ENCODE results near the gene FAXC.

Gene FAXC

DNA sequence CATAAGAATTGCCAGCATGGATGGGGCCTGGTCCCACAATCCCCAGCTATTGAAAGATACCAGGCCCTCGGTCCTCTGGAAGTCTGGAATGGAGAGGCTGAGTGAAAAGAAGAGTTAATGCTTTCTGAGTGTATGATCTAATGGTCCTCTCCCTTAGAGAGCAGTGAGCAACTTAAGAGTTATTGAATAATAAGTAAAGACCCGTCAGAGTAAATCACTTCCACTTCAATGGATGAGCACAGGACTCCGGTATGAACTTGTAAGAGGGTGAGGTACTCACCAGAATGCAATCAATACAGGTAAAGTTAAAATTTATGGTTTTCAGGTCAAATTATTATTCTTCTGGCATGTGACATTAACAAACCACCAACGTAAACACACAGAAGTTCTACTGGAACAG, 39.9 kb downstream of the FAXC start:
- H3K36me3 ChIP-seq (ENCODE audit: control insufficient read depth, insufficient read depth, low read length), result peaks cover 7% of the 10 kb centered on the region; the same call in 1 of the 2 replicates
- H3K27me3 ChIP-seq (ENCODE audit: control insufficient read depth, insufficient read depth, low read length), result no peaks in the 10 kb centered on the region
- peaks cover 11% of the 10 kb centered on the region for H3K4me1 ChIP-seq (ENCODE audit: control insufficient read depth, insufficient read depth, low read length)
- H3K4me3 ChIP-seq (ENCODE audit: low read depth, low read length), result no peak overlapping the region
- H3K27ac ChIP-seq (ENCODE audit: low read depth, low read length), result no peak overlapping the region
- no peak overlapping the region for H3K9ac ChIP-seq (ENCODE audit: low read length)
- H3K9me3 ChIP-seq (ENCODE audit: control insufficient read depth, insufficient read depth, low read depth, low read length), result no peaks in the 10 kb centered on the region

DNA sequence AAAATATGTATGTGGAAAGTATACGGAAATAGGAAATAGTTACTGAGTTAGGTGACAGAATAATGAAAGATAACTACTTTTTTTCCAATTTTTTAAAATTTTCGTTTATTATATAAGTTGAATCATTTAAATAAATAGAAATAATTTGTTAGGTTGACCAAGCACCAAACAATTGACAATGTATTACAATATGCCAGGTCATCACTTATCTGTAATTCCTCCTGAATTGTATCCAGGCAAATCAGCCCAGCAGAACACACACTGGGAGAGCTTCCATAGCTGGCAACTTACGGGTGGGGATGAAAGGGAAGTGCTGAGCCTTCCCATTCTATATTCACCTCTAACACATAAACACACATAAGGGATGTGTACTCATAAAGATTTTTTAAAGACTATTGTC, 40.7 kb downstream of the FAXC start:
- H3K27me3 ChIP-seq (ENCODE audit: control insufficient read depth, insufficient read depth, low read length), result no peaks in the 10 kb centered on the region
- no peak overlapping the region for H3K9ac ChIP-seq (ENCODE audit: low read length)
- H3K27ac ChIP-seq (ENCODE audit: low read depth, low read length), result no peak overlapping the region
- H3K4me1 ChIP-seq (ENCODE audit: control insufficient read depth, insufficient read depth, low read length), result peaks cover 11% of the 10 kb centered on the region
- no peaks in the 10 kb centered on the region for H3K9me3 ChIP-seq (ENCODE audit: control insufficient read depth, insufficient read depth, low read depth, low read length)
- no peak overlapping the region for H3K4me3 ChIP-seq (ENCODE audit: low read depth, low read length)
- H3K36me3 ChIP-seq (ENCODE audit: control insufficient read depth, insufficient read depth, low read length), result peaks cover 7% of the 10 kb centered on the region; the same call in 1 of the 2 replicates

DNA sequence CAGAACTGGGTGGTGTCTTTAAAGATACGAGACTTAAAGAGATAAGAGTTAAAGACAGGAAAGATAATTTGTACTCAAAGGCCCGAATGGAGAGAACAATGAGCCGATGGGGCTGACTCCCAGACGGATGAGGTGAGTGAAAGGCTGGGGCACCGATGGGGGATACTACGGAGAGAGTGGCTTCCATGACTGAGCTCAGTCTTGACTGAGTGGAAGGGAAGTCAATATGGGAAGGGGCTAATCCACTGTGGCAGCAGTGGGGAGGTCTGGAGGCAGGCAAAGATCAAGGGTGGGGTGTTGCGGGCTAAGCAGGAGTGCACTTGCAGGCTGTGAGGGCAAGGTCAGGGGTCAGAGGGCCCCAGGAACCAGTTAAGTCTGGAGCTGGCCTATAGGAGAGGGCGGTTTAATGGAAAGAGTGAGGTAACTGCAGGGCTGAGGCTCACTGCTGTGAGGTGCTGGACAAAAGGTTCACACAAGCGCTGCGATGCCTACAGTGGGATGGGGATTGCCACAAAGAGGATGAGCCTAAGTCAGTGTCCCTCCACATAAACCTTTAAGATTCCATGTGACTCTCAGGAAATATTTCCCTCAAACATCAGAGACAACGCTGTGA, 42.1 kb downstream of the FAXC start:
- no peaks in the 10 kb centered on the region for H3K27me3 ChIP-seq (ENCODE audit: control insufficient read depth, insufficient read depth, low read length)
- peaks cover 11% of the 10 kb centered on the region for H3K4me1 ChIP-seq (ENCODE audit: control insufficient read depth, insufficient read depth, low read length)
- no peak overlapping the region for H3K9ac ChIP-seq (ENCODE audit: low read length)
- no peak overlapping the region for H3K27ac ChIP-seq (ENCODE audit: low read depth, low read length)
- peaks cover 7% of the 10 kb centered on the region; the same call in 1 of the 2 replicates for H3K36me3 ChIP-seq (ENCODE audit: control insufficient read depth, insufficient read depth, low read length)
- no peaks in the 10 kb centered on the region for H3K9me3 ChIP-seq (ENCODE audit: control insufficient read depth, insufficient read depth, low read depth, low read length)
- H3K4me3 ChIP-seq (ENCODE audit: low read depth, low read length), result no peak overlapping the region

DNA sequence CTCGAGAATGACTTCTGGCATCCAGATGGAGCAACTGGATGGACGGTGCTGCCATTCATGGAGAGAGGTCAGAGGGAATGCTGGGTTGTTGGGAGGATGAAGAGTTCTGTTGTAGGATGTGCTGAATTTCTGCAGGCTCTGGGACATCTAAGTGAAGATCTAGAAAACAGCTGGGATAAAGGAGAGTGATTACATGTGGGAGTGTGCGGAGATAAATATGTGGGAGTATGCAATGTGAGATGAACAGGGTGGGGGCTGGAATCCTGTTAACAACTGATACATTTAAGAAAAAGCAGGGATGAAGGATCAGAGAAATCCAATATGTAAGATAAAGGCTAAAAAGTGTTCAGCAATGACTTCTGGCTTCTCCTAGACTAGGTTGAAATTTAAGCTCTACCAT, 43.1 kb downstream of the FAXC start:
- Histone ChIP-seq H3K4me1 (ENCODE audit: control insufficient read depth, insufficient read depth, low read length) (peaks cover 11% of the 10 kb centered on the region), H3K9ac (ENCODE audit: low read length) (no peak overlapping the region), H3K9me3 (ENCODE audit: control insufficient read depth, insufficient read depth, low read depth, low read length) (no peaks in the 10 kb centered on the region), H3K36me3 (ENCODE audit: control insufficient read depth, insufficient read depth, low read length) (peaks cover 7% of the 10 kb centered on the region; the same call in 1 of the 2 replicates), H3K27me3 (ENCODE audit: control insufficient read depth, insufficient read depth, low read length) (no peaks in the 10 kb centered on the region), H3K27ac (ENCODE audit: low read depth, low read length) (no peak overlapping the region), H3K4me3 (ENCODE audit: low read depth, low read length) (no peak overlapping the region)

DNA sequence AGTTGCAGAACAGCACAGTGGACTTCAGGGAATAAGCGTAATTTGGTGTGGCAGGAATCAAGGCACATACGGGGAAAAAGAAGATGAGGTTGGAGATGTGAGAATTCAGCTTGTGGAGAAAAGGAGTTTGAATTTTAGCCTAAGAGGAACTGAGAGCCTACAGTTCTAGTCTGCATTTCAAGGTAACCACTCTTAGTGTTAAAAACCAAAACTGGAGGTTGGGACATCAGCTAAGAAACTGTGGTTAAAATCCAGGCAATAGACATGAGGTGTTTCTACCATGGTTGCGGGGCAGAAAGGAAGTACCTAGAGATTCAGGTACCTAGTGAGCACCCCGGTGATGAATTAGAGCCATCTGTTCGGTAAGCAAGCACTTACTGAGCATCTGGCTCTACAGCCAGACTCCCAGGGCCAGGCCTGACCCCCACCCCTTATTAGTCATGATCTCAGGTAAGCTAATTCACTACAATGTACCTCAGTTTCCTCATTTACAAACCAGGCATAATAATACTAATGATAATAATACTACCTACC, 44.4 kb downstream of the FAXC start:
- H3K9me3 ChIP-seq (ENCODE audit: control insufficient read depth, insufficient read depth, low read depth, low read length), result no peaks in the 10 kb centered on the region
- peaks cover 7% of the 10 kb centered on the region; the same call in 1 of the 2 replicates for H3K36me3 ChIP-seq (ENCODE audit: control insufficient read depth, insufficient read depth, low read length)
- H3K4me3 ChIP-seq (ENCODE audit: low read depth, low read length), result no peak overlapping the region
- peaks cover 11% of the 10 kb centered on the region for H3K4me1 ChIP-seq (ENCODE audit: control insufficient read depth, insufficient read depth, low read length)
- H3K27ac ChIP-seq (ENCODE audit: low read depth, low read length), result no peak overlapping the region
- no peaks in the 10 kb centered on the region for H3K27me3 ChIP-seq (ENCODE audit: control insufficient read depth, insufficient read depth, low read length)
- no peak overlapping the region for H3K9ac ChIP-seq (ENCODE audit: low read length)

DNA sequence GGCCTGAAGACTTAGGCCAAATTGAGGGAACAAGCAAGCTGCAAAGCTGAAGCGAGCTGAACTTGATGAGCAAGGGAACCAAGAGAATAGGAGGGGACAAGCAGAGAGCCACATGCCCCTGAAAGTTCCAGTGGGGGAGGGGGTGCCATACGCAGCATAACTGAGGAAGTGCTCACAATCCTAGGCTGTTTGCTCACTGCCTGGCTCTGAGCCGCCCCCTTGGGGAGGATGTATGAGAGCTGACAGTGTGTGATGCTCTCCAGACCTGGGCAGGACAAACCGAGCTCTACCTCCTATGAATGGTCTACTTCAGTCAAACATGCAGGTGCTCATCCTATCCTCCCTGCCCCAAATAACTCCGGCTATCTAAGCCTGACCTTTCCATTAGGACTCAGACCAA, 52.1 kb downstream of the FAXC start:
- Histone ChIP-seq H3K9ac (ENCODE audit: low read length) (no peak overlapping the region), H3K27me3 (ENCODE audit: control insufficient read depth, insufficient read depth, low read length) (no peaks in the 10 kb centered on the region), H3K4me1 (ENCODE audit: control insufficient read depth, insufficient read depth, low read length) (no peaks in the 10 kb centered on the region), H3K36me3 (ENCODE audit: control insufficient read depth, insufficient read depth, low read length) (peaks cover 9% of the 10 kb centered on the region; the same call in 1 of the 2 replicates), H3K27ac (ENCODE audit: low read depth, low read length) (no peak overlapping the region), H3K9me3 (ENCODE audit: control insufficient read depth, insufficient read depth, low read depth, low read length) (no peaks in the 10 kb centered on the region), H3K4me3 (ENCODE audit: low read depth, low read length) (no peak overlapping the region)

DNA sequence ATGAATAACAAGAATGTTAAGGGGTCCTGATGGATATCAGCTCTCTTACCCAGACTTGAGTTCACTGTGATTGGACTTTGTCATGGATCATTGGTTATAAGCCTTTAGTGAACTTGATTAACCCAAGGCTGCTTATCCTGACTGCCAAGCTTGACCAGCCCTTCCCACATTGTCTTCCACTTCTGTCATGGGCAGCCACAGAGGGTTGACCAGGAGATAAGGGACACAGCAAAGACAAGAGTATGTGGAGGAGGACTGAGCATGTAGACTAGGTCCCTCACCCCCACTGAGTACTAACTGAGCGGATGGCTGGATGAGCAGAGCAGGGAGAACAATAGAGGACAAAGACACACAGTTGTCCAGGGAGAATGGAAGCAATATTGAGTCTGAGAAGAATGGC, 52.5 kb downstream of the FAXC start:
- peaks cover 9% of the 10 kb centered on the region; the same call in 1 of the 2 replicates for H3K36me3 ChIP-seq (ENCODE audit: control insufficient read depth, insufficient read depth, low read length)
- H3K4me1 ChIP-seq (ENCODE audit: control insufficient read depth, insufficient read depth, low read length), result no peaks in the 10 kb centered on the region
- no peak overlapping the region for H3K4me3 ChIP-seq (ENCODE audit: low read depth, low read length)
- no peaks in the 10 kb centered on the region for H3K9me3 ChIP-seq (ENCODE audit: control insufficient read depth, insufficient read depth, low read depth, low read length)
- H3K27ac ChIP-seq (ENCODE audit: low read depth, low read length), result no peak overlapping the region
- no peaks in the 10 kb centered on the region for H3K27me3 ChIP-seq (ENCODE audit: control insufficient read depth, insufficient read depth, low read length)
- H3K9ac ChIP-seq (ENCODE audit: low read length), result no peak overlapping the region

DNA sequence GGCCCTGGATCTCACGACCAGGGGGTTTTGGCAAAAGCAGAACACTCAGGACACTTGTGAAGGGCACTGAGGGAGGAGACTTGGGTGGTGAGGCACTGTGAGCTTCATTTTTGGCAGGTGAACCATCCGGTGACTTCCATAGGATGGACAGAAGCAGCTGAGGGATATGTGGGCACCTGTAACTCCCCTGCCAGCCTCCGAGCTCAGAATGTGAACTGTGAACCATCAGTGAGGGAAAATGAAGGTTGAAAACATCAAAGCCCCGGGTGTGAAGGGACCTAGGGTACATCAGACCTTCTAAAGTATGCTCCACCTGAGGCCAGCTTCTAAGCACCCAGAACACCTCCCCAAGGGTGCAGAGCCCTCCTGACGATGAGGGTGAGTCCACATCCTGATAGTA, 53.2 kb downstream of the FAXC start:
- peaks cover 11% of the 10 kb centered on the region; the same call in 1 of the 2 replicates for H3K36me3 ChIP-seq (ENCODE audit: control insufficient read depth, insufficient read depth, low read length)
- no peaks in the 10 kb centered on the region for H3K4me1 ChIP-seq (ENCODE audit: control insufficient read depth, insufficient read depth, low read length)
- H3K27ac ChIP-seq (ENCODE audit: low read depth, low read length), result no peak overlapping the region
- no peaks in the 10 kb centered on the region for H3K27me3 ChIP-seq (ENCODE audit: control insufficient read depth, insufficient read depth, low read length)
- H3K9me3 ChIP-seq (ENCODE audit: control insufficient read depth, insufficient read depth, low read depth, low read length), result no peaks in the 10 kb centered on the region
- no peak overlapping the region for H3K9ac ChIP-seq (ENCODE audit: low read length)
- H3K4me3 ChIP-seq (ENCODE audit: low read depth, low read length), result no peak overlapping the region

DNA sequence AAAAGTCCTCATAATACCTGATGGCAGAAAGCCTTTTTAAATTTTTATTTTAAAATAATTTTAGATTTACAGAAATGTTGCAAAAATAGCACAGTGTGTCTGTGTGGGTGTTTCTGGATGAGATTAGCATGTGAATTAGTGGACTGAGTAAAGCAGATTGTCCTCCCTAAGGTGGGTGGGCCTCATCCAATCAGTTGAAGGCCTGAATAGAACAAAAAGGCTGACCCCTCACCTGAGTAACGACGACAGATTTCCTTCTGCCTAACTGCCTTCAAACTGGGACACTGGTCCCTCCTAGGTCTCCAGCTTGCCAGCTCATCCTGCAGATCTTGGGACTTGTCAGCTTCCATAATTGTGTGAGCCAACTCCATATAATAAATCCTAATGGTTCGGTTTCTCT, 54.2 kb downstream of the FAXC start:
- H3K4me1 ChIP-seq (ENCODE audit: control insufficient read depth, insufficient read depth, low read length), result no peaks in the 10 kb centered on the region
- peaks cover 12% of the 10 kb centered on the region for H3K36me3 ChIP-seq (ENCODE audit: control insufficient read depth, insufficient read depth, low read length)
- no peak overlapping the region for H3K9ac ChIP-seq (ENCODE audit: low read length)
- H3K4me3 ChIP-seq (ENCODE audit: low read depth, low read length), result no peak overlapping the region
- H3K27me3 ChIP-seq (ENCODE audit: control insufficient read depth, insufficient read depth, low read length), result no peaks in the 10 kb centered on the region
- no peak overlapping the region for H3K27ac ChIP-seq (ENCODE audit: low read depth, low read length)
- H3K9me3 ChIP-seq (ENCODE audit: control insufficient read depth, insufficient read depth, low read depth, low read length), result no peaks in the 10 kb centered on the region

DNA sequence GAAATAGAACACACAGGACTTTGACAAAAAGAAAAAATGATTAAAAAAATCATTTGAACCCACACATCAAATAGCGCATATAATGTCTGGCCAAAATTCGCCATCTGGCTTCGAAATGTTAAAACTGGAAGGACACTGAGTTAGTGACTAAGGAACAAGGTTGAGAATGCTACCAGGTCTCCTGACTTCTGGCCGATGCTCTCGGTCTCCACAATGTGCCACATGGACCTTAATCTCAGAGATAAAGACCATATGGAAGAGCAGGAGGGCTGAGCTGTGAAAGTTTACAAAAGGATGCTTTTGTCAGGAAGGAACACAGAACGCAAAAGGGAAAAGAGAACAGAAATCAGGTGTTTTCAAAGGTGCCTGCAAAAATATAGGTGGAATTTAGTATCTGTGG, 54.7 kb downstream of the FAXC start:
- Histone ChIP-seq H3K36me3 (ENCODE audit: control insufficient read depth, insufficient read depth, low read length) (peaks cover 12% of the 10 kb centered on the region), H3K9me3 (ENCODE audit: control insufficient read depth, insufficient read depth, low read depth, low read length) (no peaks in the 10 kb centered on the region), H3K4me3 (ENCODE audit: low read depth, low read length) (no peak overlapping the region), H3K9ac (ENCODE audit: low read length) (no peak overlapping the region), H3K4me1 (ENCODE audit: control insufficient read depth, insufficient read depth, low read length) (no peaks in the 10 kb centered on the region), H3K27ac (ENCODE audit: low read depth, low read length) (no peak overlapping the region), H3K27me3 (ENCODE audit: control insufficient read depth, insufficient read depth, low read length) (no peaks in the 10 kb centered on the region)

DNA sequence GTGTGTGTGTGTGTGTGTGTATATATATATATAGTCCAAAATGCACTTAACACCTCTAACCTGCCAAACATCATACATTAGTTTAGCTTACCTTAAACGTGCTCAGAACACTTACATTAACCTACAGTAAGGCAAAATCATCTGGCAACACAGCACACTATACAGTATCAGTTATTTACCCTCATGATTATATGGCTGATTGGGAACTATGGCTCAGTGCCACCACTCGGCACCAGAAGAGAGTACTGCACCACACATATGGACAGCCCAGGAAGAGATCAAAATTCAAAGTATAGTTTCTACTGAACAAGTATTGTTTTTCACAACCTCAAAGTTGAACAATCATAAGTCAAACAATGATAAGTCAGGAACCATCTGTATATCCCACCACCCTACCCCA, 59.8 kb downstream of the FAXC start:
- peaks cover 14% of the 10 kb centered on the region for H3K36me3 ChIP-seq (ENCODE audit: control insufficient read depth, insufficient read depth, low read length)
- no peak overlapping the region for H3K4me3 ChIP-seq (ENCODE audit: low read depth, low read length)
- H3K27me3 ChIP-seq (ENCODE audit: control insufficient read depth, insufficient read depth, low read length), result no peaks in the 10 kb centered on the region
- no peaks in the 10 kb centered on the region for H3K4me1 ChIP-seq (ENCODE audit: control insufficient read depth, insufficient read depth, low read length)
- no peak overlapping the region for H3K27ac ChIP-seq (ENCODE audit: low read depth, low read length)
- H3K9me3 ChIP-seq (ENCODE audit: control insufficient read depth, insufficient read depth, low read depth, low read length), result no peaks in the 10 kb centered on the region
- no peak overlapping the region for H3K9ac ChIP-seq (ENCODE audit: low read length)
